Central memory CD8-positive, alpha-beta T cell (primary cell): ENCODE results near the gene FCN3.

Experiments used
- ATAC-seq: fragments of 150-1000 bp; cut with Tn5 transposase; replicated peaks from 2 replicates; pipeline ENCODE4 v1.10.0; 2022; ENCODE audit warnings: mild to moderate bottlenecking, moderate FRiP score, moderate number of reproducible peaks; ENCODE audit not compliant: poor library complexity, severe bottlenecking; ENCODE audit errors: extremely low read depth
- DNase-seq, 2 donors: peaks; one replicate each; pipeline ENCODE4 v3.0.0; 2021; ENCODE audit warnings: low spot score in 2 of 2
- H3K27ac Mint-ChIP-seq: one replicate; pipeline ENCODE4 v1.8.0; 2022; ENCODE audit warnings: low read depth, mild to moderate bottlenecking, moderate library complexity, mixed read lengths
- H3K27me3 Mint-ChIP-seq: one replicate; pipeline ENCODE4 v1.8.0; 2022; ENCODE audit warnings: mixed read lengths
- H3K36me3 Mint-ChIP-seq: one replicate; pipeline ENCODE4 v1.8.0; 2022; ENCODE audit warnings: mild to moderate bottlenecking, moderate library complexity, mixed read lengths; ENCODE audit not compliant: insufficient read depth
- H3K4me1 Mint-ChIP-seq: one replicate; pipeline ENCODE4 v1.8.0; 2022; ENCODE audit warnings: mixed read lengths
- H3K4me3 Mint-ChIP-seq: one replicate; pipeline ENCODE4 v1.8.0; 2022; ENCODE audit warnings: mild to moderate bottlenecking, moderate library complexity, mixed read lengths
- H3K9me3 Mint-ChIP-seq: one replicate; pipeline ENCODE4 v1.8.0; 2022; ENCODE audit warnings: mixed read lengths

FCN3 gene

GRCh38 chr1:27381969-27382762, 7.5 kb upstream of the FCN3 start:
- no peak for ATAC-seq
- Mint-ChIP-seq H3K4me3 (no peak overlapping the region), H3K27me3 (no peaks in the 10 kb centered on the region), H3K4me1 (no peaks in the 10 kb centered on the region), H3K27ac (no peak overlapping the region), H3K36me3 (peaks cover 1% of the 10 kb centered on the region), H3K9me3 (no peaks in the 10 kb centered on the region)
- DNase-seq, result no peak

- H3K27me3 Mint-ChIP-seq, result no peaks in the 10 kb centered on the region
- no peak overlapping the region for H3K4me3 Mint-ChIP-seq
- no peaks in the 10 kb centered on the region for H3K9me3 Mint-ChIP-seq
- no peaks in the 10 kb centered on the region for H3K4me1 Mint-ChIP-seq
- peak overlapping the region; percentile 16 for H3K27ac Mint-ChIP-seq
- H3K36me3 Mint-ChIP-seq, result peaks cover 1% of the 10 kb centered on the region
- DNase-seq (no peak), ATAC-seq (no peak)
Measured at GRCh38 chr1:27380766-27381733, 6.4 kb upstream of the FCN3 start.

- Mint-ChIP-seq H3K36me3 (peaks cover 1% of the 10 kb centered on the region), H3K27me3 (no peaks in the 10 kb centered on the region)
Measured at GRCh38 chr1:27380224-27380623, 5.6 kb upstream of the FCN3 start.

GRCh38 chr1:27379564-27380122, 5.0 kb upstream of the FCN3 start:
- no peak overlapping the region for H3K4me3 Mint-ChIP-seq
- no peaks in the 10 kb centered on the region for H3K4me1 Mint-ChIP-seq
- no peak for DNase-seq
- H3K9me3 Mint-ChIP-seq, result no peaks in the 10 kb centered on the region
- H3K27me3 Mint-ChIP-seq, result no peaks in the 10 kb centered on the region
- no peak for ATAC-seq
- H3K36me3 Mint-ChIP-seq, result peaks cover 1% of the 10 kb centered on the region
- no peak overlapping the region for H3K27ac Mint-ChIP-seq

More at GRCh38 chr1:27380224-27380623, 5.6 kb upstream of the FCN3 start:
- Mint-ChIP-seq H3K9me3 (no peaks in the 10 kb centered on the region), H3K27ac (no peak overlapping the region), H3K4me3 (no peak overlapping the region), H3K4me1 (no peaks in the 10 kb centered on the region)
- DNase-seq, result no peak
- no peak for ATAC-seq

GRCh38 chr1:27377760-27378495, 3.3 kb upstream of the FCN3 start:
- no peak for DNase-seq
- H3K27ac Mint-ChIP-seq, result no peak overlapping the region

GRCh38 chr1:27372808-27373690, 1.6 kb downstream of the FCN3 start:
- H3K4me1 Mint-ChIP-seq, result peaks cover 8% of the 10 kb centered on the region
- H3K27me3 Mint-ChIP-seq, result no peaks in the 10 kb centered on the region
- H3K4me3 Mint-ChIP-seq, result no peak overlapping the region
- ATAC-seq (no peak), DNase-seq (no peak)
- H3K36me3 Mint-ChIP-seq, result no peaks in the 10 kb centered on the region
- no peak overlapping the region for H3K27ac Mint-ChIP-seq
- H3K9me3 Mint-ChIP-seq, result no peaks in the 10 kb centered on the region

More at GRCh38 chr1:27377760-27378495, 3.3 kb upstream of the FCN3 start:
- peaks cover 1% of the 10 kb centered on the region for H3K36me3 Mint-ChIP-seq
- no peaks in the 10 kb centered on the region for H3K9me3 Mint-ChIP-seq
- H3K4me3 Mint-ChIP-seq, result no peak overlapping the region
- no peaks in the 10 kb centered on the region for H3K4me1 Mint-ChIP-seq
- H3K27me3 Mint-ChIP-seq, result no peaks in the 10 kb centered on the region
- ATAC-seq, result no peak

- Mint-ChIP-seq H3K4me1 (peaks cover 8% of the 10 kb centered on the region), H3K36me3 (no peaks in the 10 kb centered on the region), H3K27ac (no peak overlapping the region), H3K9me3 (no peaks in the 10 kb centered on the region), H3K27me3 (no peaks in the 10 kb centered on the region), H3K4me3 (no peak overlapping the region)
- ATAC-seq (no peak), DNase-seq (no peak)
Measured at GRCh38 chr1:27372022-27372807, 2.4 kb downstream of the FCN3 start.

GRCh38 chr1:27368869-27369582, 5.6 kb downstream of the FCN3 start:
- Mint-ChIP-seq H3K9me3 (no peaks in the 10 kb centered on the region), H3K27me3 (no peaks in the 10 kb centered on the region), H3K27ac (no peak overlapping the region), H3K4me3 (no peak overlapping the region), H3K4me1 (peaks cover 27% of the 10 kb centered on the region), H3K36me3 (no peaks in the 10 kb centered on the region)
- ATAC-seq (no peak), DNase-seq (no peak)

GRCh38 chr1:27367160-27367650, 7.4 kb downstream of the FCN3 start:
- Mint-ChIP-seq H3K9me3 (no peaks in the 10 kb centered on the region), H3K4me3 (peak overlapping the region; percentile 75), H3K4me1 (peaks cover 28% of the 10 kb centered on the region), H3K27me3 (no peaks in the 10 kb centered on the region), H3K36me3 (no peaks in the 10 kb centered on the region), H3K27ac (no peak overlapping the region)
- DNase-seq (no peak), ATAC-seq (no peak)

- H3K4me3 Mint-ChIP-seq, result peak within 1 kb of the TSS; percentile 85
- H3K36me3 Mint-ChIP-seq, result no peaks in the 10 kb centered on the region
- H3K4me1 Mint-ChIP-seq, result peaks cover 28% of the 10 kb centered on the region
- DNase-seq, result no peak
- peak; percentile 34 for ATAC-seq
- H3K27me3 Mint-ChIP-seq, result no peaks in the 10 kb centered on the region
- no peaks in the 10 kb centered on the region for H3K9me3 Mint-ChIP-seq
- H3K27ac Mint-ChIP-seq, result no peak within 1 kb of the TSS
Measured at GRCh38 chr1:27366411-27367159, 8.0 kb downstream of the FCN3 start, which contains the start of gene MAP3K6. Gene MAP3K6 (minus strand): TSS chr1:27366961. CDS start chr1:27366597, 364 bp downstream.
